Endothelial cell (in vitro differentiated cells): ENCODE results near the gene AIMP1. TPM values are rescaled to one million over a fixed set of nuclear protein-coding genes. Genes with fewer than 3 reads are reported as not detected.
"Not testable (repeated sequence)": the region's sequence is repeated elsewhere in the genome, so short reads cannot be mapped to it uniquely, and the experiment has no call there.

Experiments
- DNase-seq: peaks from one replicate; pipeline ENCODE4 v3.0.0; 2021; ENCODE audit warnings: low spot score
- H3K27ac Mint-ChIP-seq: one replicate; pipeline ENCODE4 v1.8.0; 2021; ENCODE audit warnings: mixed read lengths, inconsistent platforms; ENCODE audit not compliant: unreplicated experiment
- H3K27me3 Mint-ChIP-seq: one replicate; pipeline ENCODE4 v1.8.0; 2021; ENCODE audit warnings: mild to moderate bottlenecking, moderate library complexity, mixed read lengths, inconsistent platforms; ENCODE audit not compliant: unreplicated experiment
- H3K36me3 Mint-ChIP-seq: one replicate; pipeline ENCODE4 v1.8.0; 2021; ENCODE audit warnings: mild to moderate bottlenecking, low read depth, mixed read lengths, inconsistent platforms; ENCODE audit not compliant: unreplicated experiment
- H3K4me1 Mint-ChIP-seq: one replicate; pipeline ENCODE4 v1.8.0; 2021; ENCODE audit warnings: mild to moderate bottlenecking, mixed read lengths, inconsistent platforms; ENCODE audit not compliant: unreplicated experiment
- H3K4me3 Mint-ChIP-seq: one replicate; pipeline ENCODE4 v1.8.0; 2021; ENCODE audit warnings: mild to moderate bottlenecking, mixed read lengths, inconsistent platforms; ENCODE audit not compliant: unreplicated experiment
- H3K9me3 Mint-ChIP-seq: one replicate; pipeline ENCODE4 v1.8.0; 2021; ENCODE audit warnings: mixed read lengths, inconsistent platforms; ENCODE audit not compliant: unreplicated experiment
- CTCF ChIP-seq: fragments of 200-600 bp; sonication (generic); IDR thresholded peaks from one replicate; pipeline ENCODE4 v1.5.0; 2021; ENCODE audit warnings: antibody characterized with exemption; ENCODE audit not compliant: unreplicated experiment
- total RNA-seq: library from RNA; stranded (reverse); fragmentation: NEBNext Ultra II Directional; extraction: Animal tissue kit (Norgen Biotek cat#: 25700); gene quantifications from one replicate; pipeline ENCODE4 v1.2.1, GENCODE V29; 2021; ENCODE audit not compliant: unreplicated experiment

The AIMP1 gene
- total RNA-seq, 1 donor from 2014 or later = 25.4 TPM

- peaks cover 7% of the 10 kb centered on the region for H3K4me1 Mint-ChIP-seq
- H3K4me3 Mint-ChIP-seq = no peak overlapping the region
- peaks cover 12% of the 10 kb centered on the region for H3K36me3 Mint-ChIP-seq
- no peaks in the 10 kb centered on the region for H3K9me3 Mint-ChIP-seq
- no peaks in the 10 kb centered on the region for H3K27me3 Mint-ChIP-seq
- no peak for TF ChIP-seq CTCF
- H3K27ac Mint-ChIP-seq = no peak overlapping the region
- DNase-seq = no peak
Observed at GRCh38 chr4:106317815-106318214, 1.5 kb downstream of the AIMP1 start.

GRCh38 chr4:106318511-106318910 is 2.2 kb downstream of the AIMP1 start:
- no peak overlapping the region for H3K4me3 Mint-ChIP-seq
- H3K36me3 Mint-ChIP-seq = peaks cover 12% of the 10 kb centered on the region
- peak overlapping the region; percentile 42 for H3K27ac Mint-ChIP-seq
- peaks cover 7% of the 10 kb centered on the region for H3K4me1 Mint-ChIP-seq
- TF ChIP-seq CTCF = no peak
- no peaks in the 10 kb centered on the region for H3K9me3 Mint-ChIP-seq
- DNase-seq = no peak
- no peaks in the 10 kb centered on the region for H3K27me3 Mint-ChIP-seq

GRCh38 chr4:106320235-106320634 is 3.9 kb downstream of the AIMP1 start:
- no peak for DNase-seq
- Mint-ChIP-seq H3K4me3 (peak overlapping the region; percentile 71), H3K27ac (no peak overlapping the region), H3K4me1 (peaks cover 3% of the 10 kb centered on the region), H3K36me3 (peaks cover 12% of the 10 kb centered on the region), H3K9me3 (no peaks in the 10 kb centered on the region), H3K27me3 (no peaks in the 10 kb centered on the region)
- TF ChIP-seq CTCF = no peak

- H3K4me1 Mint-ChIP-seq, H3K27ac Mint-ChIP-seq, H3K27me3 Mint-ChIP-seq, DNase-seq, H3K9me3 Mint-ChIP-seq, H3K4me3 Mint-ChIP-seq: not testable (repeated sequence)
- peaks cover 12% of the 10 kb centered on the region for H3K36me3 Mint-ChIP-seq
Observed at GRCh38 chr4:106321168-106321567, 4.8 kb downstream of the AIMP1 start.

GRCh38 chr4:106321814-106322213 is 5.5 kb downstream of the AIMP1 start:
- H3K4me3 Mint-ChIP-seq = not testable (repeated sequence)

GRCh38 chr4:106323119-106323518 is 6.8 kb downstream of the AIMP1 start:
- Mint-ChIP-seq H3K36me3 (peaks cover 12% of the 10 kb centered on the region), H3K27ac (no peak overlapping the region), H3K4me1 (no peaks in the 10 kb centered on the region), H3K9me3 (no peaks in the 10 kb centered on the region), H3K4me3 (no peak overlapping the region), H3K27me3 (no peaks in the 10 kb centered on the region)
- no peak for TF ChIP-seq CTCF
- DNase-seq = no peak

More at GRCh38 chr4:106321814-106322213, 5.5 kb downstream of the AIMP1 start:
- H3K27me3 Mint-ChIP-seq, H3K9me3 Mint-ChIP-seq, H3K27ac Mint-ChIP-seq, H3K4me1 Mint-ChIP-seq, DNase-seq: not testable (repeated sequence)
- H3K36me3 Mint-ChIP-seq = peaks cover 12% of the 10 kb centered on the region
